GM19035 (cell line): ENCODE measurements around the gene NDUFA13.

Experiments
- ATAC-seq: cut with Tn5 transposase; IDR thresholded peaks from one replicate; pipeline ENCODE4 v1.9.1; 2021; ENCODE audit not compliant: unreplicated experiment

Gene NDUFA13

GRCh38 chr19:19506592-19506991 is 9.4 kb upstream of the NDUFA13 start:
- ATAC-seq, result no peak

- ATAC-seq, result no peak
Observed at GRCh38 chr19:19507354-19507753, 8.7 kb upstream of the NDUFA13 start.

- ATAC-seq, result no peak
Observed at GRCh38 chr19:19508217-19508616, 7.8 kb upstream of the NDUFA13 start.

- ATAC-seq, result no peak
Observed at GRCh38 chr19:19510432-19510831, 5.6 kb upstream of the NDUFA13 start.

GRCh38 chr19:19513682-19514081 is 2.3 kb upstream of the NDUFA13 start:
- no peak for ATAC-seq

- no peak for ATAC-seq
Observed at GRCh38 chr19:19514215-19514657, 1.8 kb upstream of the NDUFA13 start.

- no peak for ATAC-seq
Observed at GRCh38 chr19:19514881-19515641, 964 bp upstream of the NDUFA13 start, which contains the start of gene TSSK6. TSSK6 (minus strand) TSS chr19:19515548; CDS start chr19:19515427, 121 bp downstream.

- ATAC-seq, result no peak
Observed at GRCh38 chr19:19517235-19517619, 1.2 kb downstream of the NDUFA13 start.

- ATAC-seq, result no peak
Observed at GRCh38 chr19:19520989-19521388, 5.0 kb downstream of the NDUFA13 start.

- no peak for ATAC-seq
Observed at GRCh38 chr19:19523177-19523576, 7.2 kb downstream of the NDUFA13 start.

GRCh38 chr19:19524053-19524452 is 8.0 kb downstream of the NDUFA13 start:
- no peak for ATAC-seq

- no peak for ATAC-seq
Observed at GRCh38 chr19:19525611-19526380, 9.8 kb downstream of the NDUFA13 start.

- no peak for ATAC-seq
Observed at GRCh38 chr19:19526581-19527370, 10.8 kb downstream of the NDUFA13 start.

- no peak for ATAC-seq
Observed at GRCh38 chr19:19527371-19527656, 11.3 kb downstream of the NDUFA13 start.

- no peak for ATAC-seq
Observed at GRCh38 chr19:19527674-19528625, 11.9 kb downstream of the NDUFA13 start.

- no peak for ATAC-seq
Observed at GRCh38 chr19:19528721-19529490, 12.9 kb downstream of the NDUFA13 start, which contains the start of gene YJEFN3. YJEFN3 (plus strand) TSS chr19:19528911; CDS start chr19:19528933, 22 bp downstream.

GRCh38 chr19:19529783-19530422 is 13.9 kb downstream of the NDUFA13 start:
- no peak for ATAC-seq

- ATAC-seq, result no peak
Observed at GRCh38 chr19:19530423-19530804, 14.4 kb downstream of the NDUFA13 start.

- ATAC-seq, result no peak
Observed at GRCh38 chr19:19530889-19531288, 14.9 kb downstream of the NDUFA13 start.
